Measurements from ENCODE around the gene OAF.

The OAF gene

DNA sequence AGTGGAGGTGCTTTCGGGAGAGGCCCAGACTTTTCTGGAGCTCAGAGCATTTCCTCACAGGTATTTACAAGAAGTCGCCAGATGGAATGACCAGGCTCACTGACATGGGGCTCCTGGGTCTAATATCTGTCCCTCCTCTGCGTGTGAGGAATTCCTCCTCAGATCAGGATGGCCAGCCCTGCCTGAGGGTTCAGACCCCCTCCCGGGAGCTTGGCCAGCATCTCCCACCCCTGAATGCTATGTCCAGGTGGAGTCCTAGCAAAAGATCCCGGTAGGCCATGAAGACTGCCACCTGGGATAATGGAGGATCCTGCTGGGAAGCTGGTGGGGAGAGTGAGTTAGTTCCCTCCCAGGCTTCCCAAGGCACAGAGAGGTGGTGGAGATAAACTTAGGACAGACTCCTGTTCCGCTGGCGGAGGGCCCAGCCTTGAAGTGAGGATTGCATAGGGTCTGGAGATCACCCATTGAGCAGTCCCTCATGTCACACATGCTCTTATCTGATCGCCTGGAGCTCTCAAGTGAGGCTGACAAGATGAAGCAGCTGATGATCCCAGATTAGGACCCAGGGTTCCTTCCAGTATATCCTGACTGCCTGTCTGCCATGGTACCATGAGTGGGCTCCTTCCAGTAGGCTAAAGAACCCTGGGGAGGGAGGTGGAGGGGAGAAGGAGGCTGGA lies 5.7 kb downstream of the OAF start:
- no peak for DNase-seq (ENCODE audit: low read depth)
- TF ChIP-seq, protein P1, sequence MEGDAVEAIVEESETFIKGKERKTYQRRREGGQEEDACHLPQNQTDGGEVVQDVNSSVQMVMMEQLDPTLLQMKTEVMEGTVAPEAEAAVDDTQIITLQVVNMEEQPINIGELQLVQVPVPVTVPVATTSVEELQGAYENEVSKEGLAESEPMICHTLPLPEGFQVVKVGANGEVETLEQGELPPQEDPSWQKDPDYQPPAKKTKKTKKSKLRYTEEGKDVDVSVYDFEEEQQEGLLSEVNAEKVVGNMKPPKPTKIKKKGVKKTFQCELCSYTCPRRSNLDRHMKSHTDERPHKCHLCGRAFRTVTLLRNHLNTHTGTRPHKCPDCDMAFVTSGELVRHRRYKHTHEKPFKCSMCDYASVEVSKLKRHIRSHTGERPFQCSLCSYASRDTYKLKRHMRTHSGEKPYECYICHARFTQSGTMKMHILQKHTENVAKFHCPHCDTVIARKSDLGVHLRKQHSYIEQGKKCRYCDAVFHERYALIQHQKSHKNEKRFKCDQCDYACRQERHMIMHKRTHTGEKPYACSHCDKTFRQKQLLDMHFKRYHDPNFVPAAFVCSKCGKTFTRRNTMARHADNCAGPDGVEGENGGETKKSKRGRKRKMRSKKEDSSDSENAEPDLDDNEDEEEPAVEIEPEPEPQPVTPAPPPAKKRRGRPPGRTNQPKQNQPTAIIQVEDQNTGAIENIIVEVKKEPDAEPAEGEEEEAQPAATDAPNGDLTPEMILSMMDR (IDR thresholded peaks at IDR 0.05; ENCODE audit: control insufficient read depth, insufficient read depth, low read depth, low read length, missing control alignments): no peak
- H3K4me3 ChIP-seq (ENCODE audit: control insufficient read depth, low read depth, low read length): no peak overlapping the region

DNA sequence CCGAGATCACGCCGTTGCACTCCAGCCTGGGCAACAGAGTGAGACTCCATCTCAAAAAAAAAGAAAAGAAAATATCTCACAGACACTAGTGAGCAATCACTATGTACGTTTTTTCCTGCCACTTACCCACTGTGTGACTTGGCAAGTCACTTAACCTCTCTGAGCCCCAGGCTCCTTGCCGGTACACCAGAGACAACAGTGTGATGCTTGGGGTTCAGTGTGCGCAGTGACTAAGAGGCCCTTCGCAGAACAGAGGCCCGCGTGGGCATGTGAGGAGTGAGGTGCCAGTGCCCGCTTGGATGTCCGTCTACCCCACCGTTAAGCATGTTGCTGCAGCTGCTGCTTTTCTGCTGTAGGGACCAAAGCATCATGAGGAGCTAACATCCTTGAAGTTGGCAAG lies 6.7 kb downstream of the OAF start:
- H3K4me3 ChIP-seq (ENCODE audit: control insufficient read depth, low read depth, low read length): no peak overlapping the region
- no peak for DNase-seq (ENCODE audit: low read depth)
- TF ChIP-seq, protein P1 (IDR thresholded peaks at IDR 0.05; ENCODE audit: control insufficient read depth, insufficient read depth, low read depth, low read length, missing control alignments): no peak

DNA sequence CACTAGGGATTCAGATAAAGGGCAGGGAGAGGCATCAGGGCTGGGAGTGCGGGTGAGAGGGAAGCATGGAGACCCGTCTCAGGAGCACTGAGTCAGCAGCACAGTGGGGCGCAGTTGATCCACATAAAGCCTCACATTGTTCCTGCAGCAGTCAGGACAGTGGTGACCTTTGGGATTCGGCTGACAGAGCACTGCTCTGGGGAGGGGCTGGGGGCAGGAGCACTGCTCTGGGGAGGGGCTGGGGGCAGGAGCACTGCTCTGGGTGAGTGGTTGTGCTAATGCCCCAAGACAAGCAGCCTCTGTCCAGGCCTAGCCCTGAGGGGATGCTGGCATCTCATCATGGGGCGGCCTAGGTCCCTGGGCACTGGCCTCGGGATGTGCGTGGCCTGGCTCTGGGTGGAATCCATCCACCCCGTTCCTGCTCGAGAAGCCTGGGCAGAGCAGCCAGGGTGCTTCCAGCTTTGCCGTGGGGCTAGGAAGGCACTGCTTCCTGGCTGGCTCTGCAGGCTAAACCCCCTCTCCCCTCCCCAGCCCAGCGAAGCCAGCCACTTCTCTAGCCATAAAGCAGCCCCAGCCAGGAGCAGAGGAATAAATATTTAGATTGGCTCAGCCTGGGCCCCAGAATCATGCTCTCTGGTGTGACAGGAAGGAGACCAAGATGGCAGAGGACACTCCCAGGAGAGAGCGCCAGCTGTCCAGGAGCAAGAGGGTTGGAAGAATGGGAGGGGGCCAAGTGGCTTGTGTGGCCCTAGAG lies 7.3 kb downstream of the OAF start:
- DNase-seq (ENCODE audit: low read depth): no peak
- TF ChIP-seq, protein P1 (IDR thresholded peaks at IDR 0.05; ENCODE audit: control insufficient read depth, insufficient read depth, low read depth, low read length, missing control alignments): no peak
- no peak overlapping the region for H3K4me3 ChIP-seq (ENCODE audit: control insufficient read depth, low read depth, low read length)

DNA sequence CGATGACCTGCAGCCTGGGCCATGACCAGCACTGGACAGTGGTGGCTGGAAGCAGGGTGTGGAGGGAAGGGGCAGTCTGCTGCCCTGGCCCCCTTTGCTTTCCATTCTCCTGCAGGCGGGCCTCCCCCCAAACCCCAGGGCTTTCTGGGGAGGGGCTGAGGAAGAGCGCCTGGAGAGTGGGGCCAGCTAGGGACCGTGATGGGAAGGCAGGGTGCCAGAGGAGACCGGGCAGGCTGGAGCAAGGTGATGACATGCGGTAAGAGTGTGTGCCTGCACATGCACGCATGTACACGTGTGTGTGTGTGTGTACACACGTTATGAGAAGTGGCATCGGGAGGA lies 7.8 kb downstream of the OAF start:
- no peak for DNase-seq (ENCODE audit: low read depth)
- no peak overlapping the region for H3K4me3 ChIP-seq (ENCODE audit: control insufficient read depth, low read depth, low read length)
- TF ChIP-seq, protein P1 (IDR thresholded peaks at IDR 0.05; ENCODE audit: control insufficient read depth, insufficient read depth, low read depth, low read length, missing control alignments): no peak

DNA sequence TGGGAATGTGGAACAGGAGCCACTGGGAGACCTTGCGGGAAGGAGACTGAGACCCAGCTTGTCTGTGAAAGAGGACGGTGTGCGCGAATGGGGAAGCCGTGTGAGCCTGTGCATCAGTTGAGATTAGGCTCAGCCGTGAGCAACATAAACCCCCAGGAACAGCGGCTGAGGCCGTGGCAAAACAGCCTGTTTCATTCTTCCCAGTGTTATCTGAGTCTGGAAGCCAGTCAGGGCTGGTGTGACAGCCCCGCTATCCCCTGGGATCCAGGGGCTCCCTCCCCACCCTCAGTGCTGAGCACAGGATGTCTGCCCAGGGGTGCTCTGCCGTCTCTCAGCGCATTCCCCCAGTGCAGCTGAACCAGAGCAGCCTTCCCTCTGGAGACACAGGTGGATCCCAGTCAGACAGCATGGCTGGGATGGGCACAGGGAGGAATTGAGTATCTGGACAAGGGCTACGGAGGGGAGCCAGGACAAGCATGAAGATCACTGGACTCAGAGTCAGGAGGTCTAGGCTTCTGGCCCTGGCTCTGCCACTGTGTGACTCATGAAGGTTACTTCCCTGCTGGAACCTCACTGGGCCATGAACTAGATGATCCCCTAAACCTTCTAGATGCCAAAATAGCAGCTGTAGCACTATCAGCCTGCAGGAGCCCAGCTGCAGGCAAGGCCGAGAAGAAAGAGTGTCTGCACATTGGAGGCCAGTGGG lies 8.6 kb downstream of the OAF start:
- H3K4me3 ChIP-seq (ENCODE audit: control insufficient read depth, low read depth, low read length): no peak overlapping the region
- TF ChIP-seq, protein P1 (IDR thresholded peaks at IDR 0.05; ENCODE audit: control insufficient read depth, insufficient read depth, low read depth, low read length, missing control alignments): no peak
- DNase-seq (ENCODE audit: low read depth): no peak

DNA sequence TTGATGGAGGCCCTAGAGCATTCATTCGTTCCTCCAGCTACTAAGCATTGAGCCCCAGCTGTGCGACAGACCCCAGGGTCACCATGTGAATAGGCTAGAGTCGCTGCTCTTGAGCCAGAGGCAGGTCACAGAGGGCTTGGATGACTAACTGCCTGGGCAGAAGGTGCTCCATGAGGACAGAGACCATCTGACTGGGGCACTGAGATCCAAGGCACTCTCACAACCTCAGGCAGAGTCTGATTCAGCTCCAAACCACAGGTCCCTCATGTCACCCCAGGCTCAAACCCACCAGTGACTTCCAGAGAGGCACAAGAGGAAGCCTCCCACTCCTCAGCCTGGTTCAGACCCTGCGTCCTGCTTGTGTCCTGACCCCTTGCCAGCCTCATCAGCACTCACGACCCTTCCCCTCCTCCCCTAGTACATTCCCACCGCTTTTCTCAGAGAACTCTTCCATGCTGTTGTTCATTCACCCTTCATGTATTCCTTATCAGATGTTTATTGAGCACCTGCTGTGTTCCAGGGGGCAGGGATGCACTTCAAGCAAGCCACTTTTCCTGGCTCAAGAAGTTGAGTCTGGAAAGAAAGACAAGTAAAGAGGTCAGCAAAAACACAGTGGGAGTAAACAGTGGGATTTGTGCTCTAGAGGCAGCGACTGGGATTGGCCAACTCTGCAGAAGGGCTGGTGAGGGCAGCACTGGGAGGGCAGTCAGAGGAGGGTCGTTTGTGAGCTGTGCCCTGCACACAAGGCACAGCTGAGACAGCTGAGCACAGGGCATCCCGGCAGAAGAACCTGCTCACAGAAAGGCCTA lies 9.3 kb downstream of the OAF start:
- no peak for DNase-seq (ENCODE audit: low read depth)
- no peak overlapping the region for H3K4me3 ChIP-seq (ENCODE audit: control insufficient read depth, low read depth, low read length)
- TF ChIP-seq, protein P1 (IDR thresholded peaks at IDR 0.05; ENCODE audit: control insufficient read depth, insufficient read depth, low read depth, low read length, missing control alignments): no peak

Data from AG09309 (cell line).